GM23338 (cell line): ENCODE data around the gene CCNF. TPM values are rescaled to one million over a fixed set of nuclear protein-coding genes. Genes with fewer than 3 reads are reported as not detected.

Experiments
- microRNA-seq: library from miRNA; unstranded; fragments of <30 nt; microRNA quantifications from one replicate; pipeline ENCODE4, GENCODE V29; 2017
- polyA plus RNA-seq: library from polyadenylated mRNA; unstranded; fragments of >200 nt; fragmentation: Nextera tagmentation; extraction: Ambion mirVana; gene quantifications from 2 replicates; pipeline ENCODE4 v1.2.1, GENCODE V29; 2016
- small RNA-seq: library from RNA; depleted of rRNA; stranded (forward); fragments of <200 nt; gene quantifications from one replicate; pipeline ENCODE3, GENCODE V24; 2014; ENCODE audit warnings: low replicate concordance
- total RNA-seq: library from RNA; depleted of rRNA; stranded (reverse); fragments of >200 nt; shearing (Covaris generic); gene quantifications from 2 replicates; pipeline ENCODE4 v1.2.3, GENCODE V29; 2014; rRNA removed

CCNF gene
- total and polyA plus RNA-seq, 2 experiments from 2014 or later, result 21.2 to 54.2 TPM

Small RNA genes lying within 50 kb of the gene (microRNA-seq; reads per million reads assigned to microRNA genes)
- gene MIR6767 (not detected), gene MIR6768 (not detected)

Small RNA genes lying within 50 kb of the gene (small RNA-seq; reads per million reads assigned to genes)
- gene MIR6768, result not detected

Other genes with a start within 250 kb of the CCNF start
- gene CASKIN1, start 232.8 kb upstream of the CCNF start, total RNA-seq, result 2.4 and 6.2 TPM in 2 replicates
- 1.0 TPM in 2 replicates for gene CASKIN1, start 232.8 kb upstream of the CCNF start, polyA plus RNA-seq
- 98.1 and 138 TPM in 2 replicates for gene MLST8, start 224.0 kb upstream of the CCNF start, total RNA-seq
- gene MLST8, start 224.0 kb upstream of the CCNF start, polyA plus RNA-seq, result 55.3 and 58.8 TPM in 2 replicates
- gene BRICD5, start 218.6 kb upstream of the CCNF start, total RNA-seq, result 3.8 and 5.3 TPM in 2 replicates
- 4.8 and 6.3 TPM in 2 replicates for gene BRICD5, start 218.6 kb upstream of the CCNF start, polyA plus RNA-seq
- 59.3 and 80.3 TPM in 2 replicates for gene PGP, start 214.6 kb upstream of the CCNF start, total RNA-seq
- gene PGP, start 214.6 kb upstream of the CCNF start, polyA plus RNA-seq, result 44.4 and 52.1 TPM in 2 replicates
- 42.0 and 45.5 TPM in 2 replicates for gene E4F1, start 205.9 kb upstream of the CCNF start, total RNA-seq
- gene E4F1, start 205.9 kb upstream of the CCNF start, polyA plus RNA-seq, result 22.6 and 22.7 TPM in 2 replicates
- gene DNASE1L2, start 193.0 kb upstream of the CCNF start, total RNA-seq, result 0.66 TPM in 1 of 2 replicates, not detected in the other
- 0.23 and 0.42 TPM in 2 replicates for gene DNASE1L2, start 193.0 kb upstream of the CCNF start, polyA plus RNA-seq
- gene ECI1, start 177.9 kb upstream of the CCNF start, total RNA-seq, result 117 and 118 TPM in 2 replicates
- 143 and 152 TPM in 2 replicates for gene ECI1, start 177.9 kb upstream of the CCNF start, polyA plus RNA-seq
- gene RNPS1, start 161.3 kb upstream of the CCNF start, total RNA-seq, result 372 and 384 TPM in 2 replicates
- 298 and 315 TPM in 2 replicates for gene RNPS1, start 161.3 kb upstream of the CCNF start, polyA plus RNA-seq
- gene ABCA3, start 88.7 kb upstream of the CCNF start, total RNA-seq, result 3.2 and 4.1 TPM in 2 replicates
- 1.8 and 3.0 TPM in 2 replicates for gene ABCA3, start 88.7 kb upstream of the CCNF start, polyA plus RNA-seq
- gene TEDC2, start 30.7 kb downstream of the CCNF start, total RNA-seq, result 86.5 and 98.9 TPM in 2 replicates
- gene TEDC2, start 30.7 kb downstream of the CCNF start, polyA plus RNA-seq, result 50.2 and 50.6 TPM in 2 replicates
- gene NTN3, start 41.9 kb downstream of the CCNF start, total RNA-seq, result 1.7 and 3.0 TPM in 2 replicates
- 0.10 TPM in 1 of 2 replicates, not detected in the other for gene NTN3, start 41.9 kb downstream of the CCNF start, polyA plus RNA-seq
- gene TBC1D24, start 45.7 kb downstream of the CCNF start, total RNA-seq, result 19.3 and 21.0 TPM in 2 replicates
- 5.4 and 6.1 TPM in 2 replicates for gene TBC1D24, start 45.7 kb downstream of the CCNF start, polyA plus RNA-seq
- 98.2 and 109 TPM in 2 replicates for gene ATP6V0C, start 84.5 kb downstream of the CCNF start, total RNA-seq
- 154 and 162 TPM in 2 replicates for gene ATP6V0C, start 84.5 kb downstream of the CCNF start, polyA plus RNA-seq
- gene AMDHD2, start 90.9 kb downstream of the CCNF start, total RNA-seq, result 62.1 and 68.1 TPM in 2 replicates
- gene AMDHD2, start 90.9 kb downstream of the CCNF start, polyA plus RNA-seq, result 12.2 and 20.2 TPM in 2 replicates
- 0.31 TPM in 1 of 2 replicates, not detected in the other for gene CEMP1, start 102.0 kb downstream of the CCNF start, total RNA-seq
- gene CEMP1, start 102.0 kb downstream of the CCNF start, polyA plus RNA-seq, result 7.5 and 10.1 TPM in 2 replicates
- 24.9 and 25.8 TPM in 2 replicates for gene PDPK1, start 108.6 kb downstream of the CCNF start, total RNA-seq
- 13.1 and 19.3 TPM in 2 replicates for gene PDPK1, start 108.6 kb downstream of the CCNF start, polyA plus RNA-seq